Liver (tissue), 9 donors: ENCODE results near the gene FADD. TPM values are rescaled to one million over a fixed set of nuclear protein-coding genes. Genes with fewer than 3 reads are reported as not detected.

Experiments
- DNase-seq: peaks from one replicate; pipeline ENCODE4 v3.0.0-alpha.2; 2017; ENCODE audit warnings: low spot score
- H3K27ac ChIP-seq, 2 donors: one replicate each; pipeline ENCODE4 v1.7.0; 2013; ENCODE audit warnings: inconsistent platforms in 2 of 2, low read length in 2 of 2, control low read depth in 1 of 2, low read depth in 1 of 2, mild to moderate bottlenecking in 1 of 2
- H3K27me3 ChIP-seq, 4 donors: one replicate each; pipeline versions ENCODE4 v1.6.1 to v1.7.0; 2013; ENCODE audit warnings: low read length in 3 of 4, inconsistent platforms in 1 of 4, mild to moderate bottlenecking in 1 of 4, moderate library complexity in 1 of 4; ENCODE audit not compliant: control insufficient read depth in 4 of 4, insufficient read depth in 4 of 4
- H3K36me3 ChIP-seq, 4 donors: one replicate each; pipeline versions ENCODE4 v1.6.1 to v1.7.0; 2013; ENCODE audit warnings: low read length in 3 of 4, mild to moderate bottlenecking in 3 of 4, low read depth in 1 of 4, moderate library complexity in 1 of 4; ENCODE audit not compliant: control insufficient read depth in 4 of 4, insufficient read depth in 3 of 4
- H3K4me1 ChIP-seq, 4 donors: one replicate each; pipeline versions ENCODE4 v1.6.1 to v1.7.0; 2013; ENCODE audit warnings: low read length in 3 of 4, mild to moderate bottlenecking in 3 of 4, moderate library complexity in 1 of 4; ENCODE audit not compliant: control insufficient read depth in 4 of 4, insufficient read depth in 4 of 4
- H3K4me3 ChIP-seq, 3 donors: one replicate each; pipeline versions ENCODE4 v1.6.1 to v1.7.0; 2013; ENCODE audit warnings: low read length in 3 of 3, control low read depth in 1 of 3, low read depth in 1 of 3, mild to moderate bottlenecking in 1 of 3
- H3K9ac ChIP-seq, 2 donors: one replicate each; pipeline ENCODE4 v1.7.0; 2013; ENCODE audit warnings: low read length in 2 of 2, mild to moderate bottlenecking in 2 of 2, moderate library complexity in 2 of 2, control low read depth in 1 of 2, low read depth in 1 of 2
- H3K9me3 ChIP-seq, 4 donors: one replicate each; pipeline versions ENCODE4 v1.6.1 to v1.7.0; 2013; ENCODE audit warnings: low read length in 3 of 4; ENCODE audit not compliant: control insufficient read depth in 4 of 4
- EGR1 ChIP-seq, 2 donors: IDR thresholded peaks; 2 replicates each; pipeline ENCODE4 v1.6.1; 2016 to 2018; ENCODE audit warnings: antibody characterized with exemption in 2 of 2, low read depth in 2 of 2
- FOXA1 ChIP-seq: IDR thresholded peaks from 2 replicates; pipeline ENCODE4 v1.6.1; 2016; ENCODE audit warnings: antibody characterized with exemption
- FOXA2 ChIP-seq: IDR thresholded peaks from 2 replicates; pipeline ENCODE4 v1.6.1; 2016; ENCODE audit warnings: antibody characterized with exemption
- GABPA ChIP-seq, 2 donors: IDR thresholded peaks in 1 of 2; conservative IDR thresholded peaks in 1 of 2; 2 replicates each; pipeline ENCODE4 v1.6.1; 2016; ENCODE audit warnings: antibody characterized with exemption in 2 of 2, mild to moderate bottlenecking in 1 of 2, moderate library complexity in 1 of 2
- HNF4A ChIP-seq, 2 donors: conservative IDR thresholded peaks; 2 replicates each; pipeline ENCODE4 v1.6.1; 2016; ENCODE audit warnings: antibody characterized with exemption in 2 of 2, mild to moderate bottlenecking in 2 of 2
- HNF4G ChIP-seq: IDR thresholded peaks from 2 replicates; pipeline ENCODE4 v1.6.1; 2016; ENCODE audit warnings: antibody characterized with exemption
- JUND ChIP-seq, 2 donors: IDR thresholded peaks; 2 replicates each; pipeline ENCODE4 v1.6.1; 2016; ENCODE audit warnings: antibody characterized with exemption in 2 of 2
- NR2F2 ChIP-seq: IDR thresholded peaks from 2 replicates; pipeline ENCODE4 v1.6.1; 2016; ENCODE audit warnings: antibody characterized with exemption
- RAD21 ChIP-seq, 2 donors: IDR thresholded peaks; 2 replicates each; pipeline ENCODE4 v1.6.1; 2016; ENCODE audit warnings: antibody characterized with exemption in 2 of 2, mild to moderate bottlenecking in 2 of 2
- RXRA ChIP-seq, 2 donors: IDR thresholded peaks; 2 replicates each; pipeline ENCODE4 v1.6.1; 2017 to 2018; ENCODE audit warnings: antibody characterized with exemption in 2 of 2, mild to moderate bottlenecking in 1 of 2
- SP1 ChIP-seq: IDR thresholded peaks from 2 replicates; pipeline ENCODE4 v1.6.1; 2018; ENCODE audit warnings: antibody characterized with exemption, mild to moderate bottlenecking
- TAF1 ChIP-seq: conservative IDR thresholded peaks from 2 replicates; pipeline ENCODE4 v1.6.1; 2016; ENCODE audit warnings: antibody characterized with exemption, mild to moderate bottlenecking
- YY1 ChIP-seq: IDR thresholded peaks from 2 replicates; pipeline ENCODE4 v1.6.1; 2016; ENCODE audit warnings: antibody characterized with exemption, mild to moderate bottlenecking
- WGBS: extraction: QIAGEN DNeasy Blood & Tissue Kit; methylation state at CpG from one replicate; pipeline ENCODE4 v1.1.7; 2013; 5-methylcytosine and 5-hydroxymethylcytosine counted together
- polyA plus RNA-seq, 2 donors: library from polyadenylated mRNA; stranded (reverse) in 1 of 2; unstranded in 1 of 2; fragments of 200-250 nt in 1 of 2; fragments of >200 nt in 1 of 2; fragmentation: Nextera tagmentation in 1 of 2; extraction: Ambion mirVana in 1 of 2; gene quantifications; one replicate each; pipeline versions ENCODE4 v1.2.1 to v1.2.3, GENCODE V29; 2013 to 2015
- total RNA-seq, 2 donors: library from RNA; depleted of rRNA; stranded (reverse); fragments of >200 nt; gene quantifications; one replicate each; pipeline ENCODE4 v1.2.3, GENCODE V29; 2014
- TF ChIP-seq, protein P1 (sequence below): fragments of 150-350 bp; IDR thresholded peaks from 2 replicates; pipeline ENCODE4 v1.5.1; 2017; ENCODE audit warnings: improper control_type of control experiment, low read depth, low read length; ENCODE audit not compliant: missing input control
- TF ChIP-seq, protein P2 (sequence below): IDR thresholded peaks from 2 replicates; pipeline ENCODE4 v1.6.1; 2016; ENCODE audit warnings: antibody characterized with exemption
- TF ChIP-seq, protein P3 (sequence below): IDR thresholded peaks from 2 replicates; pipeline ENCODE4 v1.6.1; 2016; ENCODE audit warnings: antibody characterized with exemption, mild to moderate bottlenecking
- TF ChIP-seq, protein P4 (sequence below): IDR thresholded peaks from 2 replicates; pipeline ENCODE4 v1.6.1; 2016; ENCODE audit warnings: antibody characterized with exemption
- TF ChIP-seq, protein P5 (sequence below): IDR thresholded peaks from 2 replicates; pipeline ENCODE4 v1.6.1; 2016; ENCODE audit warnings: antibody characterized with exemption
- donor health status: healthy.
- donor health status: healthy.
- donor health status: healthy.
- donor health status: healthy.
- donor health status: healthy.

FADD gene
- total and polyA plus RNA-seq, 4 donors: 1.8 to 17.3 (median 14.8) TPM

DNA sequence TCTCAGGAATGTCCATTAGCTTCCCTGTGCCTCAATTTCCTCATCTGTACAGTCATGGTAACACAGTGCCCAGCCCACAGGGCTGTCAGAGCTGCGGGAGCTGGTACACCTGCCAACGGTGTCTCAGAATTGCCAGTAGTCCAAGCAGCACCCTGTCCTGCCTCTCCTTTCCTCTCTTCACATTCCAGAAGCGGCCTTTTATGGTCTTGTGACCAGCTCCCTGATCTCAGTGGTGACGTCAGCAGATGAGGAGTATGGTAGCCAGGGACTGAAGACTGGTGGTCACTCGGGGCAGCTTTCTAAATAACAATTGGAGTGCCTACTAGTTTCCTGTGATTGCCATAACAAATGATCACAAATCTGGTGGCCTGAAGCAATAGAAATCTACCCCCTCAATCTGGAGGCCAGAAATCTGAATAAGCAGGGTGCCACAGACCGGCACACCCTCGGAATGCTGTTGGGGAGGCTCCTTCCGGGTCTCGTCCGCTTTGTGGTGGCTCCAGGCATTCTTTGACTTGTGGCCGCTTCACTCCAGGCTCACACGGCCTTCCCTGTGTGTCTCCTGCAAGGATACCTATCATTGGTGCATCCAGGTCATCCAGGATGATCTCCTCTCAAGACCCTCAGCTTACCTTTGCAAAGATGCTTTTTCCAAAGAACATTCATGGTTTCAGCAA, 2.1 kb downstream of the FADD start:
- H3K4me3 ChIP-seq: no peak overlapping the region
- no peak overlapping the region for H3K27ac ChIP-seq
- no peak for DNase-seq

More for the DNA sequence above, 2.1 kb downstream of the FADD start:
- H3K27me3 ChIP-seq: no peaks in the 10 kb centered on the region
- H3K9me3 ChIP-seq: no peaks in the 10 kb centered on the region
- H3K4me1 ChIP-seq: peaks cover 4 to 30% (median 14%) of the 10 kb centered on the region in 4 donors
- H3K36me3 ChIP-seq: peaks cover 0 to 17% (median 11%) of the 10 kb centered on the region in 4 donors
- no peak overlapping the region for H3K9ac ChIP-seq
- WGBS: 92% methylated on average over 12 of the region's 12 CpGs
- TF ChIP-seq JUND (IDR thresholded peaks at IDR 0.05): no peak
- no peak for TF ChIP-seq EGR1 (IDR thresholded peaks at IDR 0.05; ENCODE audit: low read depth in 2 of 2)
- no peak for TF ChIP-seq YY1
- TF ChIP-seq, protein P1, sequence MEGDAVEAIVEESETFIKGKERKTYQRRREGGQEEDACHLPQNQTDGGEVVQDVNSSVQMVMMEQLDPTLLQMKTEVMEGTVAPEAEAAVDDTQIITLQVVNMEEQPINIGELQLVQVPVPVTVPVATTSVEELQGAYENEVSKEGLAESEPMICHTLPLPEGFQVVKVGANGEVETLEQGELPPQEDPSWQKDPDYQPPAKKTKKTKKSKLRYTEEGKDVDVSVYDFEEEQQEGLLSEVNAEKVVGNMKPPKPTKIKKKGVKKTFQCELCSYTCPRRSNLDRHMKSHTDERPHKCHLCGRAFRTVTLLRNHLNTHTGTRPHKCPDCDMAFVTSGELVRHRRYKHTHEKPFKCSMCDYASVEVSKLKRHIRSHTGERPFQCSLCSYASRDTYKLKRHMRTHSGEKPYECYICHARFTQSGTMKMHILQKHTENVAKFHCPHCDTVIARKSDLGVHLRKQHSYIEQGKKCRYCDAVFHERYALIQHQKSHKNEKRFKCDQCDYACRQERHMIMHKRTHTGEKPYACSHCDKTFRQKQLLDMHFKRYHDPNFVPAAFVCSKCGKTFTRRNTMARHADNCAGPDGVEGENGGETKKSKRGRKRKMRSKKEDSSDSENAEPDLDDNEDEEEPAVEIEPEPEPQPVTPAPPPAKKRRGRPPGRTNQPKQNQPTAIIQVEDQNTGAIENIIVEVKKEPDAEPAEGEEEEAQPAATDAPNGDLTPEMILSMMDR: no peak
- no peak for TF ChIP-seq HNF4A (conservative IDR thresholded peaks at IDR 0.05)
- no peak for TF ChIP-seq NR2F2
- no peak for TF ChIP-seq HNF4G
- no peak for TF ChIP-seq FOXA2
- no peak for TF ChIP-seq RAD21 (IDR thresholded peaks at IDR 0.05)
- no peak for TF ChIP-seq SP1
- no peak for TF ChIP-seq TAF1
- no peak for TF ChIP-seq RXRA (IDR thresholded peaks at IDR 0.05)
- TF ChIP-seq, protein P2, sequence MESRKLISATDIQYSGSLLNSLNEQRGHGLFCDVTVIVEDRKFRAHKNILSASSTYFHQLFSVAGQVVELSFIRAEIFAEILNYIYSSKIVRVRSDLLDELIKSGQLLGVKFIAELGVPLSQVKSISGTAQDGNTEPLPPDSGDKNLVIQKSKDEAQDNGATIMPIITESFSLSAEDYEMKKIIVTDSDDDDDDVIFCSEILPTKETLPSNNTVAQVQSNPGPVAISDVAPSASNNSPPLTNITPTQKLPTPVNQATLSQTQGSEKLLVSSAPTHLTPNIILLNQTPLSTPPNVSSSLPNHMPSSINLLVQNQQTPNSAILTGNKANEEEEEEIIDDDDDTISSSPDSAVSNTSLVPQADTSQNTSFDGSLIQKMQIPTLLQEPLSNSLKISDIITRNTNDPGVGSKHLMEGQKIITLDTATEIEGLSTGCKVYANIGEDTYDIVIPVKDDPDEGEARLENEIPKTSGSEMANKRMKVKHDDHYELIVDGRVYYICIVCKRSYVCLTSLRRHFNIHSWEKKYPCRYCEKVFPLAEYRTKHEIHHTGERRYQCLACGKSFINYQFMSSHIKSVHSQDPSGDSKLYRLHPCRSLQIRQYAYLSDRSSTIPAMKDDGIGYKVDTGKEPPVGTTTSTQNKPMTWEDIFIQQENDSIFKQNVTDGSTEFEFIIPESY: no peak
- TF ChIP-seq, protein P3, sequence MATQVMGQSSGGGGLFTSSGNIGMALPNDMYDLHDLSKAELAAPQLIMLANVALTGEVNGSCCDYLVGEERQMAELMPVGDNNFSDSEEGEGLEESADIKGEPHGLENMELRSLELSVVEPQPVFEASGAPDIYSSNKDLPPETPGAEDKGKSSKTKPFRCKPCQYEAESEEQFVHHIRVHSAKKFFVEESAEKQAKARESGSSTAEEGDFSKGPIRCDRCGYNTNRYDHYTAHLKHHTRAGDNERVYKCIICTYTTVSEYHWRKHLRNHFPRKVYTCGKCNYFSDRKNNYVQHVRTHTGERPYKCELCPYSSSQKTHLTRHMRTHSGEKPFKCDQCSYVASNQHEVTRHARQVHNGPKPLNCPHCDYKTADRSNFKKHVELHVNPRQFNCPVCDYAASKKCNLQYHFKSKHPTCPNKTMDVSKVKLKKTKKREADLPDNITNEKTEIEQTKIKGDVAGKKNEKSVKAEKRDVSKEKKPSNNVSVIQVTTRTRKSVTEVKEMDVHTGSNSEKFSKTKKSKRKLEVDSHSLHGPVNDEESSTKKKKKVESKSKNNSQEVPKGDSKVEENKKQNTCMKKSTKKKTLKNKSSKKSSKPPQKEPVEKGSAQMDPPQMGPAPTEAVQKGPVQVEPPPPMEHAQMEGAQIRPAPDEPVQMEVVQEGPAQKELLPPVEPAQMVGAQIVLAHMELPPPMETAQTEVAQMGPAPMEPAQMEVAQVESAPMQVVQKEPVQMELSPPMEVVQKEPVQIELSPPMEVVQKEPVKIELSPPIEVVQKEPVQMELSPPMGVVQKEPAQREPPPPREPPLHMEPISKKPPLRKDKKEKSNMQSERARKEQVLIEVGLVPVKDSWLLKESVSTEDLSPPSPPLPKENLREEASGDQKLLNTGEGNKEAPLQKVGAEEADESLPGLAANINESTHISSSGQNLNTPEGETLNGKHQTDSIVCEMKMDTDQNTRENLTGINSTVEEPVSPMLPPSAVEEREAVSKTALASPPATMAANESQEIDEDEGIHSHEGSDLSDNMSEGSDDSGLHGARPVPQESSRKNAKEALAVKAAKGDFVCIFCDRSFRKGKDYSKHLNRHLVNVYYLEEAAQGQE: no peak
- TF ChIP-seq GABPA (IDR thresholded peaks at IDR 0.05 in 1 of 2, conservative IDR thresholded peaks at IDR 0.05 in 1 of 2): no peak
- no peak for TF ChIP-seq FOXA1
- TF ChIP-seq, protein P4, sequence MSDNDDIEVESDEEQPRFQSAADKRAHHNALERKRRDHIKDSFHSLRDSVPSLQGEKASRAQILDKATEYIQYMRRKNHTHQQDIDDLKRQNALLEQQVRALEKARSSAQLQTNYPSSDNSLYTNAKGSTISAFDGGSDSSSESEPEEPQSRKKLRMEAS: no peak
- TF ChIP-seq, protein P5, sequence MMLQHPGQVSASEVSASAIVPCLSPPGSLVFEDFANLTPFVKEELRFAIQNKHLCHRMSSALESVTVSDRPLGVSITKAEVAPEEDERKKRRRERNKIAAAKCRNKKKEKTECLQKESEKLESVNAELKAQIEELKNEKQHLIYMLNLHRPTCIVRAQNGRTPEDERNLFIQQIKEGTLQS: no peak
